K562 (cell line): ENCODE results near the gene NOTCH1. TPM values are rescaled to one million over a fixed set of nuclear protein-coding genes. Genes with fewer than 3 reads are reported as not detected.

ENCODE experiments used
- polyA plus RNA-seq, 8 experiments: library from polyadenylated mRNA; depleted of rRNA in 4 of 8; stranded (reverse) in 5 of 8; unstranded in 3 of 8; fragments of >200 nt; fragmentation: Nextera tagmentation in 2 of 8; fragmentation: Illumina TruSeq in 1 of 8; extraction: Ambion mirVana in 2 of 8; extraction: Trizol in 1 of 8; gene quantifications; 2 replicates each; pipeline versions ENCODE4 v1.2.1 to v1.2.3, GENCODE V29; 2011 to 2014; ENCODE audit warnings: inconsistent platforms in 1 of 8, missing spikeins in 1 of 8
- total RNA-seq, 7 experiments: library from RNA; depleted of rRNA in 6 of 7; stranded (reverse); fragments of >200 nt in 6 of 7; fragmentation: Illumina TruSeq in 2 of 7; extraction: Trizol in 2 of 7; gene quantifications; 2 replicates each; pipeline versions ENCODE4 v1.2.1 to v1.2.3, GENCODE V29; 2011 to 2021; ENCODE audit warnings: low replicate concordance in 1 of 7
- TF ChIP-seq, protein P1 (sequence below): fragments of 450-650 bp; IDR thresholded peaks from 2 replicates; pipeline ENCODE4 v1.6.1; 2016; ENCODE audit warnings: mild to moderate bottlenecking, moderate library complexity

NOTCH1 gene
- total and polyA plus RNA-seq, 9 of the 15 experiments (the other 6 are each of a cell fraction or from before 2014, with no cell fraction given) = 0.03 to 31.4 (median 2.3) TPM

DNA sequence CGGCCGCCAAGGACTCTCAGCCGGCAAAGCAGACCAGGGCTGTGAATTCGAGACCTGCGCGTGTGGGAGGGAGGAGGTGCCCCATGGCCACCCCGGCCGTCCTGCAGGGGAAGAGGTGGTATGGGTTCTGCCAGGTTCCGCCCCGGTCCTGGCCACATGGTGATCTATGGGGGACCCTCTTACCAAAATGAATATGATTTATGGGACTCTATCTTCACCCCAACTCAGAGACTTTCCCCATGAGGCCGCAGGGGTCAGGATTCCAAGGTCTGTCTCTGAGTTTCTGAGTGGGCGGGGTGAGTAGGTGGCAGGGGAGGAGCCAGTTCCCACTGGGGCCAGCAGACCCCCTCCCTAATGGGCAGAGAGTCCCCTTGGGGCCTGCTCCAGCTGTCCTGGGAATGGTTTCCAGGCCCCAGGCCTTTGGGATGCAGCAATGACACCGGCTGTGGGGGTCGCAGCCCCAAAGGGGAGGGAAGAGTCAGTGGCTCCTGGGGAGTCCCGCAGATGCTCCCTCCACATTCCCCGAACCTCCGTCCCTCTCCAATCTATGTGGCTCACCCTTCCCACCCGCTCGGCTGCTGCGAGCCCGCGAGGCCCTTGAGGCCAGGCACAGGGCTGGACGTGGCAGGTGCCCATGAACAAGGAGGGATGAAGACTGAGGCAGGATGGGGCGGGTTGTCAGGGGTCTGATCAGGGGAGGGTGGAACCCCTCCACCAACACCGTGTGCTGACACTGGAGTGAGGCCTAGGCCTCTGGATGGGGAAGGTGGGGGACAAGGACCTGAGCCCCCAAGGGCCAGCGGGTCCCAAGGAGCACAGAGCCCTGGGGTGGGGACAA lies 20.1 kb upstream of the NOTCH1 start (continued):
- TF ChIP-seq, protein P1, sequence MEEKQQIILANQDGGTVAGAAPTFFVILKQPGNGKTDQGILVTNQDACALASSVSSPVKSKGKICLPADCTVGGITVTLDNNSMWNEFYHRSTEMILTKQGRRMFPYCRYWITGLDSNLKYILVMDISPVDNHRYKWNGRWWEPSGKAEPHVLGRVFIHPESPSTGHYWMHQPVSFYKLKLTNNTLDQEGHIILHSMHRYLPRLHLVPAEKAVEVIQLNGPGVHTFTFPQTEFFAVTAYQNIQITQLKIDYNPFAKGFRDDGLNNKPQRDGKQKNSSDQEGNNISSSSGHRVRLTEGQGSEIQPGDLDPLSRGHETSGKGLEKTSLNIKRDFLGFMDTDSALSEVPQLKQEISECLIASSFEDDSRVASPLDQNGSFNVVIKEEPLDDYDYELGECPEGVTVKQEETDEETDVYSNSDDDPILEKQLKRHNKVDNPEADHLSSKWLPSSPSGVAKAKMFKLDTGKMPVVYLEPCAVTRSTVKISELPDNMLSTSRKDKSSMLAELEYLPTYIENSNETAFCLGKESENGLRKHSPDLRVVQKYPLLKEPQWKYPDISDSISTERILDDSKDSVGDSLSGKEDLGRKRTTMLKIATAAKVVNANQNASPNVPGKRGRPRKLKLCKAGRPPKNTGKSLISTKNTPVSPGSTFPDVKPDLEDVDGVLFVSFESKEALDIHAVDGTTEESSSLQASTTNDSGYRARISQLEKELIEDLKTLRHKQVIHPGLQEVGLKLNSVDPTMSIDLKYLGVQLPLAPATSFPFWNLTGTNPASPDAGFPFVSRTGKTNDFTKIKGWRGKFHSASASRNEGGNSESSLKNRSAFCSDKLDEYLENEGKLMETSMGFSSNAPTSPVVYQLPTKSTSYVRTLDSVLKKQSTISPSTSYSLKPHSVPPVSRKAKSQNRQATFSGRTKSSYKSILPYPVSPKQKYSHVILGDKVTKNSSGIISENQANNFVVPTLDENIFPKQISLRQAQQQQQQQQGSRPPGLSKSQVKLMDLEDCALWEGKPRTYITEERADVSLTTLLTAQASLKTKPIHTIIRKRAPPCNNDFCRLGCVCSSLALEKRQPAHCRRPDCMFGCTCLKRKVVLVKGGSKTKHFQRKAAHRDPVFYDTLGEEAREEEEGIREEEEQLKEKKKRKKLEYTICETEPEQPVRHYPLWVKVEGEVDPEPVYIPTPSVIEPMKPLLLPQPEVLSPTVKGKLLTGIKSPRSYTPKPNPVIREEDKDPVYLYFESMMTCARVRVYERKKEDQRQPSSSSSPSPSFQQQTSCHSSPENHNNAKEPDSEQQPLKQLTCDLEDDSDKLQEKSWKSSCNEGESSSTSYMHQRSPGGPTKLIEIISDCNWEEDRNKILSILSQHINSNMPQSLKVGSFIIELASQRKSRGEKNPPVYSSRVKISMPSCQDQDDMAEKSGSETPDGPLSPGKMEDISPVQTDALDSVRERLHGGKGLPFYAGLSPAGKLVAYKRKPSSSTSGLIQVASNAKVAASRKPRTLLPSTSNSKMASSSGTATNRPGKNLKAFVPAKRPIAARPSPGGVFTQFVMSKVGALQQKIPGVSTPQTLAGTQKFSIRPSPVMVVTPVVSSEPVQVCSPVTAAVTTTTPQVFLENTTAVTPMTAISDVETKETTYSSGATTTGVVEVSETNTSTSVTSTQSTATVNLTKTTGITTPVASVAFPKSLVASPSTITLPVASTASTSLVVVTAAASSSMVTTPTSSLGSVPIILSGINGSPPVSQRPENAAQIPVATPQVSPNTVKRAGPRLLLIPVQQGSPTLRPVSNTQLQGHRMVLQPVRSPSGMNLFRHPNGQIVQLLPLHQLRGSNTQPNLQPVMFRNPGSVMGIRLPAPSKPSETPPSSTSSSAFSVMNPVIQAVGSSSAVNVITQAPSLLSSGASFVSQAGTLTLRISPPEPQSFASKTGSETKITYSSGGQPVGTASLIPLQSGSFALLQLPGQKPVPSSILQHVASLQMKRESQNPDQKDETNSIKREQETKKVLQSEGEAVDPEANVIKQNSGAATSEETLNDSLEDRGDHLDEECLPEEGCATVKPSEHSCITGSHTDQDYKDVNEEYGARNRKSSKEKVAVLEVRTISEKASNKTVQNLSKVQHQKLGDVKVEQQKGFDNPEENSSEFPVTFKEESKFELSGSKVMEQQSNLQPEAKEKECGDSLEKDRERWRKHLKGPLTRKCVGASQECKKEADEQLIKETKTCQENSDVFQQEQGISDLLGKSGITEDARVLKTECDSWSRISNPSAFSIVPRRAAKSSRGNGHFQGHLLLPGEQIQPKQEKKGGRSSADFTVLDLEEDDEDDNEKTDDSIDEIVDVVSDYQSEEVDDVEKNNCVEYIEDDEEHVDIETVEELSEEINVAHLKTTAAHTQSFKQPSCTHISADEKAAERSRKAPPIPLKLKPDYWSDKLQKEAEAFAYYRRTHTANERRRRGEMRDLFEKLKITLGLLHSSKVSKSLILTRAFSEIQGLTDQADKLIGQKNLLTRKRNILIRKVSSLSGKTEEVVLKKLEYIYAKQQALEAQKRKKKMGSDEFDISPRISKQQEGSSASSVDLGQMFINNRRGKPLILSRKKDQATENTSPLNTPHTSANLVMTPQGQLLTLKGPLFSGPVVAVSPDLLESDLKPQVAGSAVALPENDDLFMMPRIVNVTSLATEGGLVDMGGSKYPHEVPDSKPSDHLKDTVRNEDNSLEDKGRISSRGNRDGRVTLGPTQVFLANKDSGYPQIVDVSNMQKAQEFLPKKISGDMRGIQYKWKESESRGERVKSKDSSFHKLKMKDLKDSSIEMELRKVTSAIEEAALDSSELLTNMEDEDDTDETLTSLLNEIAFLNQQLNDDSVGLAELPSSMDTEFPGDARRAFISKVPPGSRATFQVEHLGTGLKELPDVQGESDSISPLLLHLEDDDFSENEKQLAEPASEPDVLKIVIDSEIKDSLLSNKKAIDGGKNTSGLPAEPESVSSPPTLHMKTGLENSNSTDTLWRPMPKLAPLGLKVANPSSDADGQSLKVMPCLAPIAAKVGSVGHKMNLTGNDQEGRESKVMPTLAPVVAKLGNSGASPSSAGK = no peak
- TF ChIP-seq, all 486 proteins: peak for 2
